Muscle layer of colon (tissue), 2 donors: ENCODE data around the gene TFAP2A.

ENCODE experiments used
- H3K27ac ChIP-seq: one replicate; pipeline ENCODE4 v1.7.0; 2013; ENCODE audit warnings: low read depth, mild to moderate bottlenecking, low read length, moderate library complexity
- H3K27me3 ChIP-seq, 2 donors: one replicate each; pipeline ENCODE4 v1.7.0; 2013; ENCODE audit warnings: low read length in 2 of 2, mild to moderate bottlenecking in 2 of 2; ENCODE audit not compliant: insufficient read depth in 2 of 2, control insufficient read depth in 1 of 2
- H3K36me3 ChIP-seq: one replicate; pipeline ENCODE4 v1.7.0; 2013; ENCODE audit warnings: mild to moderate bottlenecking, low read length; ENCODE audit not compliant: insufficient read depth
- H3K4me1 ChIP-seq: one replicate; pipeline ENCODE4 v1.7.0; 2013; ENCODE audit warnings: mild to moderate bottlenecking, low read length; ENCODE audit not compliant: insufficient read depth
- H3K4me3 ChIP-seq, 2 donors: one replicate each; pipeline ENCODE4 v1.7.0; 2013; ENCODE audit warnings: low read length in 2 of 2, low read depth in 1 of 2, mild to moderate bottlenecking in 1 of 2, moderate library complexity in 1 of 2
- H3K9ac ChIP-seq: one replicate; pipeline ENCODE4 v1.7.0; 2013; ENCODE audit warnings: low read length
- H3K9me3 ChIP-seq: one replicate; pipeline ENCODE4 v1.7.0; 2013; ENCODE audit warnings: mild to moderate bottlenecking, low read length
- donor health status: abdominal sarcoma.
- donor health status: Adenocarcinoma of cecum.

The TFAP2A gene

GRCh38 chr6:10393544-10394225, 21.2 kb downstream of the TFAP2A start:
- H3K4me3 ChIP-seq = no peak overlapping the region

DNA sequence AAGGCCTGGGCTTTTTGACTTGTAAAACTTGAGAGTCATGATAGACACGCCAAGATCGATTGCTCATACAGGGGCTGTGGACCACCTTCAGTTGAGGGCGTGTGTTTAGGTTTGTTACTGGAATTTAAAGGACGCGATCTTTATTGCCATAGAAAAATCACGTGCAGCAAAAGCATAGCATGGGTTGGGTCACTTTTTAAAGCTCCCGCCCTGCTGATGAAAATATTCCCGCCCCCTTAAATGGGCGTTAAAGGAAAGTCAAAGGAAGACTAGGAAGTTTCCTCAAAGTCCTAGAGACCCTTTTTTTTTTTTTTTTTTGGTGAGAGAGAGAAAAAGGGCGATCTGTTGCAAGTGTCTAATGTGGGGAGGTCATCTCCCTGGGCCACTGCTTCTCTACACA, 23.1 kb downstream of the TFAP2A start:
- Histone ChIP-seq H3K27ac (no peak overlapping the region), H3K9me3 (no peaks in the 10 kb centered on the region), H3K4me1 (no peaks in the 10 kb centered on the region), H3K9ac (no peak overlapping the region), H3K4me3 (no peak overlapping the region), H3K36me3 (no peaks in the 10 kb centered on the region), H3K27me3 (peaks cover 75 to 87% of the 10 kb centered on the region in 2 donors)

More at GRCh38 chr6:10393544-10394225, 21.2 kb downstream of the TFAP2A start:
- Histone ChIP-seq H3K4me1 (no peaks in the 10 kb centered on the region), H3K27me3 (peaks cover 57 to 76% of the 10 kb centered on the region in 2 donors), H3K9ac (no peak overlapping the region), H3K9me3 (no peaks in the 10 kb centered on the region), H3K27ac (no peak overlapping the region), H3K36me3 (no peaks in the 10 kb centered on the region)

- H3K4me1 ChIP-seq = no peaks in the 10 kb centered on the region
- no peak overlapping the region for H3K4me3 ChIP-seq
- no peak overlapping the region for H3K27ac ChIP-seq
- H3K36me3 ChIP-seq = no peaks in the 10 kb centered on the region
- no peaks in the 10 kb centered on the region for H3K9me3 ChIP-seq
- no peak overlapping the region for H3K9ac ChIP-seq
- peaks cover 80 to 87% of the 10 kb centered on the region in 2 donors for H3K27me3 ChIP-seq
These were observed 23.6 kb downstream of the TFAP2A start for GRCh38 chr6:10391299-10391630.

GRCh38 chr6:10390495-10391298, 24.2 kb downstream of the TFAP2A start:
- Histone ChIP-seq H3K4me1 (no peaks in the 10 kb centered on the region), H3K9me3 (no peaks in the 10 kb centered on the region), H3K36me3 (no peaks in the 10 kb centered on the region), H3K9ac (no peak overlapping the region), H3K27me3 (peaks cover 82 to 87% of the 10 kb centered on the region in 2 donors), H3K27ac (no peak overlapping the region), H3K4me3 (no peak overlapping the region)

DNA sequence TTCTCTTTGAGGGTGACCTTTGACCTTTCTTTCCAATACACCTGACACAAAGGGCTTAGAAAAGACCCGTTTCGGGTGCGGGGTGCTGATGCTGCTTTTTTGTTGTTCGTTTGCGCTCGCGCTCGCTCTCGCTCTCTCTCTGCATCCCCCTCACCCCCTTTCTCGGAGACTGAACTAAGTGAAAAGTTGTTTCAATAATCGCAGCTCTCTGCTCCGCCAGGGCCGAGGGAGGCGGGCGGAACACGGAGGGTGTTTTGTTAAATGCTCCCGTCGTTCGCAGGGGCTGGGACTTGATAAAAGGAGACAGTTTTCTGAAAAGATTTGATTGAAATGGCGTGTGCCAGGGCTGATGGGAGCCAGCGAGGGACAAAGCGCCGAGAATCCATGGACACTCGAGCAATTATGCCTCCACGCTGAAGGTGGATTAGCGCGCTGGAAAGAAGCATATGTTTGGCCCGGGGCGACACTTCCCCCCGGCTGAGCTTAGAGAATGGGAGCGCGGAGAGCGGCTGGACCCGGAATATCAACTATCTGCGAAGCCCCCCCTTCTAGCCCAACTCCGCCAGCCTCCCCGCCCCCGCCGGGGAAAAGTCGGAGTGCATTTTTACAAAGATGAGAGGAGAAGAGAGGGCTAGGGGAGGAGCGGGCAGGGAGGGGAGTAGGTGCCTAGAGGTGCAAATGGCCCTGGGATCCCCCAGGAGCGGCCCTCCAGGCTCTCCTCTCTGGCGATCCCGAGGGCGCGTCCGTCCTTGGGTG, 25.0 kb downstream of the TFAP2A start:
- H3K4me3 ChIP-seq = no peak overlapping the region
- peaks cover 82 to 87% of the 10 kb centered on the region in 2 donors for H3K27me3 ChIP-seq
- no peak overlapping the region for H3K9ac ChIP-seq
- H3K27ac ChIP-seq = no peak overlapping the region
- H3K36me3 ChIP-seq = no peaks in the 10 kb centered on the region
- no peaks in the 10 kb centered on the region for H3K4me1 ChIP-seq
- H3K9me3 ChIP-seq = no peaks in the 10 kb centered on the region

DNA sequence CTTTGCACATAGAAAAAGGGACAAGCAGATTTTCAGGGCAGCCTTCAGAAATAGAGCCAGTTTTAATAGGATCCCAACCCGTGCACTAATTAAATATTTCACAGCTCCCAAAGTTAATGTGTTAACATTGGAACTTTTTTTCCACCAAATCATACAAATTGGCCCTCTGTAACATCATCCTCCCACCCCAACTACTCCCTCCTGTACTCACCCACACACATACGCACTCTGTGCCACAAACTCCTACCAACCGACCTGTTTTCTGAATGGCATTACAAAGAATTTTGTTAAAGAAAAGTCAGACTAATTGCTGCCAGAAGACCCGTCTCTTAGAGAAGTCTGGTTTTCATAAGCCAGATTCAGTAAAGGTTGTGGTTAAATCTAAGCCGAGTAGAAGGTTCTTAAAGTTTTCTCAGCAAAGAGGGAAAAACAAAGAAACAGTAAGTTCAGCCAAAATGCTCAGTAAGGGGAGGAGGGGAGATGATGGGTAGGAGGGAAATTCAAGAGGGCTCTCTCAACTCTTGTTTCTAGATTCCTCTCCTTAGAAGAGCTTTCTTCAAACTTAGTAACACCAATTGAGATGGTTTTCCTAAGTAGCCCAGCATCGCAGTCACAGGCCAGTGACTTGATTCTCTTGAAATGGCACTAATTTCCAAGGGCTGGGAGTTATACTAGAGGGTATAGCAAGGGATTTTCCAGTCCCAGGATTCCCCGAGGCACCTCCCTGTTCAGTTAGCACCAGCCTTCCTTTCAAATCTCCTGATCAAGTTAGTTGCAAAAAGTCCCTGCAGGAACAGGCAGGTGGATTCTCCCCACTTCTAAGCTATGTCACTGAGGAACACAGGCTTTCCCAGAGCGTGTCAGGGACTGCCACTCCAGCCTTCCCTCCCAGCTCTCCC, 27.9 kb downstream of the TFAP2A start:
- Histone ChIP-seq H3K27me3 (peaks cover 91 to 93% of the 10 kb centered on the region in 2 donors), H3K9ac (no peak overlapping the region), H3K4me3 (no peak overlapping the region), H3K36me3 (no peaks in the 10 kb centered on the region), H3K4me1 (no peaks in the 10 kb centered on the region), H3K27ac (no peak overlapping the region), H3K9me3 (no peaks in the 10 kb centered on the region)

DNA sequence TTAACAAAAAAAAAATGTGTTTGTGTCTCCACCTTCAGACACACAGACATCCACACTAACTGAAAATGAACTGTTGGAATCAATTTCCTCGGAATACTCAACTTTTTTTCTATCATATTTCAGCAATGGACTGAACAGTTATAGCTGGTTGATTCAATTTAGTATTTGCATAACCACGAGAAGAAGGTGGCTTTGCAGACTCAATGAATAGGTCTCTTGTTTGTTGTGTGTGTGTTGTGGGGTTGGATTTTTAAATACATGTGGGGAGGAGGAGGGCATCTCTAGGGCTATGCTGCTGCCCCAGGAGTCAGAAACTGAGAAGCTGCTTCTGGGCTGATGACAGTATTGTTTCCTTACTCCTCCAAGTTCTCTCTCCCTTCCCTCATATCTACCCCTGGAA, 28.7 kb downstream of the TFAP2A start:
- H3K27me3 ChIP-seq = peaks cover 91% of the 10 kb centered on the region in 2 donors
- no peaks in the 10 kb centered on the region for H3K4me1 ChIP-seq
- no peaks in the 10 kb centered on the region for H3K36me3 ChIP-seq
- H3K4me3 ChIP-seq = no peak overlapping the region
- no peak overlapping the region for H3K27ac ChIP-seq
- no peaks in the 10 kb centered on the region for H3K9me3 ChIP-seq
- H3K9ac ChIP-seq = no peak overlapping the region

DNA sequence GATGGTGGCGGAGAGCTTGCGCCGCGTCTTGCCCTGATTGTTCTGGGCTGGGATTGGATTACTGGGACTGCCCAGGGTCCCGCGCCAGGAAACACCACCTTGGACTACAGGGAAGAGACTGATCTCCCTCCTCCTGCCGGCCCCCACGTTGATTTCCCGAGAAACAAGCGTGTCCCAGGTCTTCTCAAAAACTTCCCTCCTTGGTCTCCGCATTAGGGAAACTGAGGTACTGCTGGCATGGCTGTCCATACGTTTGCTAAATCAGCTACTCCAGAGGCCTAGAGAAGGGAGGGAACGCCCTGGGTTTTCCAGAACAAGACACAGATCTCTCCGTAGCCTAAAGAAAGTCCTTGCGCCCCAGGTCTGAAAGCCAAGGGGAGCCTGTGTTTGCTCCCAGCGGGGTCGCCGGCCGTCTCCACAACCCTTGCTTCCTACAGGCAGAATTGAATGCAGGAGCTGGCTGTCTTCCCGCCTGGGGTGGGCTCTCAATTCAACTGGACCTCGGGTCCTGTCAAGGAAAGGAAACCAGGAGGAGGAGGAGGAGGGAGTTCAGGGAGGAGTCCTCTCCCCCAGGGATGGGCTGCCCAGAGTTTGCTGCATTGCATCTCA, 29.2 kb downstream of the TFAP2A start:
- H3K36me3 ChIP-seq = no peaks in the 10 kb centered on the region
- no peaks in the 10 kb centered on the region for H3K9me3 ChIP-seq
- H3K4me3 ChIP-seq = no peak overlapping the region
- H3K4me1 ChIP-seq = no peaks in the 10 kb centered on the region
- no peak overlapping the region for H3K9ac ChIP-seq
- H3K27ac ChIP-seq = no peak overlapping the region
- peaks cover 85 to 91% of the 10 kb centered on the region in 2 donors for H3K27me3 ChIP-seq

DNA sequence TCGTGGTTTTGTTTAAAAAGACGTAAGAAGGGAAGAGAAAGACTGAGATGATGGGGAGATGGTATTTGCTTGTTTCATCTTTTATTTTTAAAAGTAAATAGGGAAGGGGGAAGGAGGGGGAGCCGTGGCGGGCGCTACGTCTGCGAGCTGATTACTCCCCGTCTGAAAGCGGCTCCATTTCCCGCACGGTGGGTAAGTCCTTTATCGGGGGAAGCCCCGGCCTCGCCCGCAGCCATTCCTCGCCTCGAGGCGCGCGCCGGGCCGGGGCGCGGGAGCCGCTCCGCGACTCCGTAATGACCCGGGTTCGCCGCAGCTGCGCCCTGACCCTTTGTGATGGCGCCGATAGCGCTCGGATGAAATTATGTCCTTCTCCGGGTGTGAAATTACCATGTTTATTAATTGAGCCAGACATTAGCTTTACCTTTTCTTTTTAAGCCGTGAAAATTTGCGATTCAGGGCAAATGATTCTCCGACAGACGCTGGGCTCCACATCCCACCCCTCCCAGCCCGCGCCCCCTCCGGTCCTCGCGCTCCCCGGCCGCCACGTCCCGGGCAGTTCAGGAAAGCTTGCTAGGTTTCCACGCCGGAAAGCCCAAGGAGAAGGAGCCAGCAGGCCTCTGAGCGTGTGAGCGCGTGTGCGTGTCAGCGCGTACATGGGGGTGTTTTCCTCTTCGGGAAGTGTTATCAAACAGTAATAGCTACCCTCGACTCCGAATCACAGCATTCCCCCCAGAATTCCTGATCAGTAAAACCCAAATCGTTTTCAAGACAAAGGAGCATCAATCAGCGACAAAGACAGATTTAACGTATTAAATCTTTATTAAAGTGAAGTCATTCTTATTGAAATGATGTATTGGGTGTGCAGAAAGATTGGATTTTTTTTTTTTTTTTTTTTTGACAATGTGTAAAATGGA, 30.0 kb downstream of the TFAP2A start:
- Histone ChIP-seq H3K9me3 (no peaks in the 10 kb centered on the region), H3K36me3 (no peaks in the 10 kb centered on the region), H3K4me3 (no peak overlapping the region), H3K9ac (no peak overlapping the region), H3K4me1 (no peaks in the 10 kb centered on the region), H3K27ac (no peak overlapping the region), H3K27me3 (peaks cover 78 to 88% of the 10 kb centered on the region in 2 donors)

DNA sequence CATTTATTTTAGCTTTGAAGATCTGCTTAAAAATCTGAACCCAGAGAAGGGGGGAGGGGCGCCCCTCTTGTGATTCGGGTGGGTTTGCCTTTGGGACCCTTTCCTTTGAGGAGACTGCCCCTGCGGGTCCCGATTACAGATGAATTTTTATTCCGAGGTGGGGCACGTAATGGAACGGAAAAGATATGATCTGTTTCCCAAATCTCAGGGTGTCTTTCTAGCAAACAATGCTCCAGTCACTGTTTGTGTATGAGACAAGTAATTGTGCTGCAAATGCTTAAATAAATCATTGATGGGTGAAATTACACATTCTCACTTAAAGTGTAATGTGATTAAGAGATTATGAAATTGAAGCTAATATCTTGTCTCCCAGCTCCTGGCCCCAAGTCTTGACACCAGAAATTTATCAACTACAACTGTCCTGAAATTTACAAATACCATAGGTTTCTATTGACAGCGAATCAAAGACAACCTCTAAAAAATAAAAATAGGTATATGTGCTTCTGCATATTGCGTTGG, 30.7 kb downstream of the TFAP2A start:
- Histone ChIP-seq H3K4me1 (no peaks in the 10 kb centered on the region), H3K9me3 (no peaks in the 10 kb centered on the region), H3K36me3 (no peaks in the 10 kb centered on the region), H3K9ac (no peak overlapping the region), H3K27me3 (peaks cover 71 to 81% of the 10 kb centered on the region in 2 donors), H3K4me3 (no peak overlapping the region), H3K27ac (no peak overlapping the region)
